A673 (cell line): ENCODE results near the gene TPK1.

Experiments
- CTCF ChIP-seq: fragments of 300-800, 200-600 bp; sonication (generic); conservative IDR thresholded peaks from 2 replicates; pipeline ENCODE4 v1.5.1; 2017; ENCODE audit warnings: low read depth, mild to moderate bottlenecking, antibody characterized with exemption, low read length, moderate library complexity, mixed read lengths
- EZH2 ChIP-seq: fragments of 200-600 bp; sonication (generic); IDR thresholded peaks from 2 replicates; pipeline ENCODE4 v1.6.1; 2017; ENCODE audit warnings: borderline replicate concordance, low read depth, mild to moderate bottlenecking, mixed read lengths, antibody characterized with exemption, low read length; ENCODE audit not compliant: poor library complexity, severe bottlenecking

GRCh38 chr7:144403649-144404061 lies 432.2 kb downstream of the TPK1 start, which contains the start of gene NOBOX:
- TF ChIP-seq CTCF (no peak), EZH2 (no peak)
